Dedifferentiated amniotic fluid mesenchymal stem cell (primary cell): ENCODE data around the gene DLX4.
A peak's percentile ranks its signal among the peaks of the same experiment; 100 is the strongest.

Experiments used
- DNase-seq: peaks from one replicate; pipeline ENCODE4 v3.0.0-alpha.2; 2016; ENCODE audit errors: extremely low spot score

The DLX4 gene

GRCh38 chr17:49968405-49969133 lies 421 bp upstream of the DLX4 start:
- peak; percentile 54 for DNase-seq

DNA sequence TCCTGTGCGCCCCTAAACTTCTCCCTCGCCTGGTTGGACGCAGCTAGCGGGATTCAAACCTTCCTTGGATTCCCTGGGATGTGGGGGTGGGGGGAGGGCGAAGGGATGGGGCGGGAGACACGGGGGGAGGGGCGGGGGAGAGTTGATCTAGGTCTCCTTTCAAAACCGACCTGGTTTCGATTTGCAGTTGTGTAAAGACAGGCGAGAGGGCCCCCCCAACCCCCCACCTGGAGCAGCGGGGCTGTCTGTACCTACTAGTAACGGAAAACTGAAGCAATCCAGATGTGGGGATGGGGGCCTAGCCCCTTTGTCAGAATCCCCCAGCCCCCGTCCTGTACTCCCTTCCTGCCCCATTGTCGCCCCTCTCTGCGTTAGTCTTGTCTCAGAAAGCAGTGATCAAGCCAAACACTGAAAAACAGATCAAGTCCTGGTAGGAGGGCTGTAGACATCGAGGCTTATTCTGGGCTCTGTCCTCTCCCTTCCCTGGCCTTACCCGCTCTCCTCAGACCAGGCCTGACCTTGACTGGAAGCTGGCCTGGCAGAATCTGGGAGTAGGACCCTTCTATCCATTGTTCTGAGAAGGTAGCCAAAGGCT lies 902 bp downstream of the DLX4 start:
- DNase-seq = no peak

GRCh38 chr17:49970498-49970897 lies 1.5 kb downstream of the DLX4 start:
- no peak for DNase-seq

DNA sequence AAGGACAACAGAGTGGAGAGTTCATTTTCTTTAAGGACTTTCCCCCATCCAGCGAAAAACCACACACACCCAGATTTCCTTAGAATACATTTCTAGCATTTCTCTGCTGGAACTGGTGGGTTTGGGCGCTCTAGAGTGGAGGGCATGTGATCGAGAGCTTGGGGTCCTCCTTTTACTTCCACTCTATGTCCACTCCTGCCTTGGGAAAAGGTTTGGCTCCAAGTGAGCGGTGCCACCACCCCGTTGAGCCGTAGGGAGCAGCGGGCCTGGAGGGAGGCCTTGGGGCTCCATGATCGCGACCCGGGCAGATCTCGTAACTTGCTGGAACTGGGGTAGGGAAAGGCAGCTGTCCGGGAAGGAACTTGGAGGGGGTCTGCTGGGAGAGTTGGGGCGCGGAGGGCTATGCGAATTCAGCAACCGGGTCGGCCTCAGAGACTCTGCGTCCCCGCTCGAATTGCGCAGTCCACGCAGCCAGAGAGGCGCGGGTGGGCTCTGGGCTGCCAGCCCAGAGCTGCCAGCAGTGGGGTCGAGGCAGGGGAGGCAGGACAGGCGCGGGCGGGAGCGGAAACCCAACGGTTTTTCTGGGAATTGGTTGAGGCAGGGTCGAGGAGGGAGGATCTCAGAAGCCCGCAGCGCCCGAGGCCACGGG lies 2.3 kb downstream of the DLX4 start:
- no peak for DNase-seq

GRCh38 chr17:49971848-49972485 lies 3.0 kb downstream of the DLX4 start:
- DNase-seq = no peak

DNA sequence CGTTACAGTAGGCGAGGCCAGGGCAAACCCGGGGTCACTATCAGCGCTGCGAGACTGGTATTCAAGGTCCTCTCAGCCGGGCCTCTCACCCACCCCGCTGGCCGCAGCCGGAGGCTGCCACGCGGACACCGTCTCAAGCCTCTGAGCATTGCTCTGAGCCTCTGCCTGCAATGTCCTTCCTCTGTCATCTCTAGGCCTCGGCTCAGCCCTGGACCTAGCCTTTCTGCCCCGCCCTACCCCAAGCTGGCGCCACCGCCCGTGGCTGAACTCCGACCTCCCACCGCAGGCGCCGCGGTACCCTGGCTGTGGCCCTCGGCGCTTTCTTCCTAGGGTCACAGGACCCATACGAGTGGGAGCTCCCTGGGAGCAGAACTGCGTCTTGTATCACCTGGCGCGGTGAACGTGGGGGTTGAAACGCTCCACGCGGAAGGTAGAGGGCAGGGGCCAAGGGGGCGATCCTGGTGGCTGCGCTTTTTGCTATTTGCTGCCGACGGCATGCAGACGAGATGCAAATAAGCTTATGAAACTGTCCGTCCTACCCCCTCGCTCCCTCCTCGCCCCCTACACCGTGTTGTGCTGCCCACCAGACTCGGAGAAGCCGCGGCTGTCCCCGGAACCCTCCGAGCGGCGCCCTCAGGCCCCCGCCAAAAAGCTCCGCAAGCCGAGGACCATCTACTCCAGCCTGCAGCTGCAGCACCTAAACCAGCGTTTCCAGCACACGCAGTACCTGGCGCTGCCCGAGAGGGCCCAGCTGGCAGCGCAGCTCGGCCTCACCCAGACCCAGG lies 3.7 kb downstream of the DLX4 start:
- DNase-seq = no peak

- DNase-seq = no peak
Measured at GRCh38 chr17:49973271-49973615, 4.3 kb downstream of the DLX4 start.

DNA sequence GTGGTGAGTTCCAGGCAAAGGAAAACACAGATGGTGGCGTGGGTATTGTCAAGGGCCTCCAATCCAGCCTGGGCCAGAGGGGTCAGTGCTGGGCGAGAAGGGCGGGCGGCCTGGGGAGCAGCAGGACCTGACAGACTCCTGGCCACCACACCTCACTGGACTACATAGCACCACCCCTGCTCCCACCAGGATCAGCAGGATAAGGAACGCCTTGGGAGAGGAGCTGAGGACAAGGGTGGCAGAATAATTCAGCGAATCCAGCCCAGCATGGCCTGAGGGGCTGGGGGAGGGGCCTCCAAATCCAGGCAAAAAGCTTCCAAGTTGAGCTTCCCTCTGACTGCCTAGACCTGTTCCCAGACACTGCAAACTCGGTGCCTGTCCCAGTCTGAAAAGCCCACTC lies 6.5 kb downstream of the DLX4 start:
- no peak for DNase-seq

DNA sequence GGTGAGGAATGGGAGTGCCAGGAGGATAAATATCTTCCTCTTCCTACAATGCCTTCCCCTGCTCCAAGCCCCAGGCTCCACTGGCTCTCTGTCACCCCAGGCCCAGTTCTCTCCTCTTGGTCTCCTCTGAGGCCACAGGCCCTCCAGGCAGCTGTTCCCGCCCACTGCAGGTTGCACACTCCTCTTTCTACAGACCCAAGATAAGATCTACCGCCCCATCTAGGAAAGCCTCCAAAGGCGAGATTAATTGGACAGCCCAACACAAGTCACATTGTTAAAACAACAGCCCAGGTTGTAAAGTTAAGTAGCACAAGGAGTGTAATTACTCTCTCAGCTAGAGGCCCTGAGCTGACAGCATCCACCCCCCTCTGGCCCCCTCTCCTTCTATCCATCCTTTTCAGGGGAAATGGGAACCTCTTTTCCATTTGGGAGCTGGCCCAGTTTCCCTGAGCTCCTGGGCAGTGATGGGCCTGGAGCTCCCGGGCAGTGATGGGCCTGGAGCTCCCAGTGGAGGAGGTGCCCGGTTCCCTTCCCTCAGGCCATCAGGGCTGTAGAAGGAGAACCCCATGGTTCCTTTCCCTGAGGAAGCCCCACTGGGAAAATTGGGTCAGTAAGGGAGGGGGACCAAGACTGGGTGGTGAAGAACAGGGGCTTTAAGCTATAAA lies 7.3 kb downstream of the DLX4 start:
- no peak for DNase-seq

DNA sequence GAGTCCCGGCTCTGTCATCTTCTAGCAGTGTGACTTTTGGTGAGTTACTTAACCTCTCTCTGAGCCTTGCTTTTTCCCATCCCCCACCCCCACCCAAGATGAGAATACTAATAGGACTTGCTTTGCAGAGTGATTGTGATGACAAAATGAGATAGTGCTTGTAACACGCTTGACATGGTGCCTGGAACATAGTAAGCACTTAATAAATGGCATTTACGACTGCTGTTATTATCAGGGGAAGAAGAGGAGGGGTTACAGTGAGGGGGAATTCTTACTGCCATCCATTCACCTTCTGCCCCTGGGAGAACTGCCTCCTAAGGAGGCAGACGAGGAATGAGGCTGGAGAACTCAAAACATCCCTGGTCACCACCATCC lies 7.8 kb downstream of the DLX4 start:
- DNase-seq = no peak

- no peak for DNase-seq
Measured at GRCh38 chr17:49977463-49978389, 8.7 kb downstream of the DLX4 start.

GRCh38 chr17:49978501-49978900 lies 9.5 kb downstream of the DLX4 start:
- no peak for DNase-seq

GRCh38 chr17:49979748-49980479 lies 10.9 kb downstream of the DLX4 start:
- no peak for DNase-seq

DNA sequence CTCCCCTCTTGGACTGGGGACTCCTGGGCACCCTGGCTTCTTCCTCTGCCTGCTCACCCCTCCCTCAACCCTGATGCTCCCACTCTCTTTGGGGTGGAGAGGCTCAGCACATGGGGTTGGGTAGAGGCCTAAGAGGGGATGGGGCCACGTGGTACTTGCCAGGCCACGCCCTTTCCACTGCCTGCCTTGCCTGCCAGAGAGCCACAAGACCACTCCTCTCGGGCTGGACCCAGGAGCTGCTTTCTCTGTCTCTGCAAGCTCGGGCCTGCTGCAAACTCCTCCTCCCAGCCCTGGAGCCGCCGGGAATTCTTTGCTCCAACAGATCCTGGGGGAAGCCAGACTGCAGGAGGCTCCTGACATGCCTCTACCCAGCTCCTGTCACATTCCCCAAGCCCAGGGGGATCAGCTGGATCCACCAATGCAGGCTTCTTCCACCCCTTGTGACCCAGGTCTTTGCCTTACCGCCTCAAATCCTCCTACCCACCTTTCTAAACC lies 11.8 kb downstream of the DLX4 start:
- no peak for DNase-seq

GRCh38 chr17:49984283-49984682 lies 15.3 kb downstream of the DLX4 start:
- DNase-seq = no peak

- no peak for DNase-seq
Measured at GRCh38 chr17:49984776-49985175, 15.8 kb downstream of the DLX4 start.

DNA sequence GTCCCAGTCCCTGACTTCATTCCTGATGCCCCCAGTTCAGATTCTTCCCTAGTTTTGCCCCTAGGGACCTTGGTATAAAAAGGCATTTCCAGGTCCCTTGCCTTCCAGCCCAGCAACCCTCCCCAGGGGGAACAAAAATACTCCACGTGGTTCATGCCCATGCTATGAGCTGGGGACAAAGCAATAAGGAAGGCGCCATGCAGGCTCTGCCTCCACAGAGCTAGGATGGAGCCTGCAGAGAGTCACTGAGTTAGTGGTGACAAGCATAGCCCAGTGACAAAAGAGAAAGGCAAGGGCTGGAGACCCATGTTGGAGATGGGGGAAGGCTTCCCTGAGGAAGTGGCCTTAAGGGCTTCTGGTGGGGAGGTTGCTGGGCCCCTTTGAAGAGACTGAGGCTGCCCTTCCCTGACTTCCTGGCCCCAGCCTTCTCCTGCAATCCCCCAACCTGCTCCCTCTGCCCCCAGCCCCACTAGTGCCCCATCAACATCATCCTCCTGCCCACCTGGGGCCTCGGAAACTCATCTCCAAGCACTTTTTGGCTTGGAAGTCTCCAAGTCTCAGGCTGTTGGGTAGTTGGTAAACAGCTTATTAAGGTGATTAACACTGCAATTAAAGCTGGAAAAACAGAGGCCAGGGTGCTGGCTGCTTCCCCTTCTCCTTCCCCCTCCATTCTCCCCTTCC lies 16.5 kb downstream of the DLX4 start:
- no peak for DNase-seq

DNA sequence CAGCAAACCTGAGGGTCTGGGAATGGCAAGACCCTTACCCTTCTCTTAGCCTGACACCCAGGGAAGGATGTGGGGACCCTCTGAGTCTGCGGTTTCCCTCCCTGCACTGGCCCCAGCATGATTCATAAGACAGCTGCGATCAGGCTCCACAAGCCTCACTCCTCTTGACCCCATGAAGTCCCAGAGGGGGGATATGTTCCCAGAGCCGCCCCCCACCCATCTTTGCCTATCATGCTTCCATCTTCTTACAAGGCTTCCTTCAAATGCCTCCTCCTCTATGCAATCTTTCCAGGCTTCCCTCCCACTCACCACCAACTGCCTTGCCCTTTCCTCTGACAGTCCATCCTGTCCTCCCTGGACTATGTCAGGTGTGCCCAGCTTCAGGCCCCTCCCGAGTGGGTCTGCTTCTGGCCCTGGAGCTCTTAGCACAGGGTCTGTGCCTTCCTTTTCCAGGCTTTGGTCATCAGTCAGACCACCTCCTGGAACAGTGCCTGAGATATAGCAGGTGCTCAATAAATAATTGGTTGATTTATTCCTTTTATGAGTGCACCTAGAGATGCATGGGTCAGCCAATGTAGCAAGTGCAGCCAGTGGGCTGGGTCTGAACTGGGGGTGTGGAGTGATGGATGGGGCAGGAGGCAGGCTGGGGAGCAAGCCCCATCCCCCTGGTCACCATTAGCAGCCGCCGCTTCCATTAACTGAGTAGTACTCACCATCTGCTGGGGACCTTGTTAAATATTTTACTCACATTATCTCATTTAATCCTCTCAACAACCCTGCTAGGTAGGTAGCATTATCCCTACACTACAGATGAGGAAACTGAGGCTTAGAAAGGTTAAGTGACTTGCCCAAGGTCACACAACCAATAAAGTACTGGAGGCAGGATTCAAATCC lies 17.7 kb downstream of the DLX4 start:
- DNase-seq = no peak
